H7 (cell line): Measurements from ENCODE around the gene ZCWPW1. TPM values are rescaled to one million over a fixed set of nuclear protein-coding genes. Genes with fewer than 3 reads are reported as not detected.
"Not testable (repeated sequence)": the region's sequence is repeated elsewhere in the genome, so short reads cannot be mapped to it uniquely, and the experiment has no call there.

Experiments used
- DNase-seq: peaks from one replicate; pipeline ENCODE4 v3.0.0; 2012
- H3K27me3 ChIP-seq: 2 replicates; pipeline ENCODE4 v1.6.0; 2011; ENCODE audit warnings: mild to moderate bottlenecking, low read length; ENCODE audit not compliant: control insufficient read depth, insufficient read depth
- H3K36me3 ChIP-seq: replicated peaks from 2 replicates; pipeline ENCODE4 v1.5.1; 2011; ENCODE audit warnings: low read length; ENCODE audit not compliant: control insufficient read depth, insufficient read depth
- H3K4me3 ChIP-seq: 2 replicates; pipeline ENCODE4 v1.5.1; 2011; ENCODE audit warnings: low read depth, mild to moderate bottlenecking, control low read depth, low read length, moderate library complexity; ENCODE audit not compliant: insufficient read depth
- total RNA-seq: library from RNA; depleted of rRNA; stranded (reverse); fragments of >200 nt; shearing (Covaris generic); gene quantifications from 2 replicates; pipeline ENCODE4 v1.2.3, GENCODE V29; 2014

The ZCWPW1 gene
- total RNA-seq, 1 experiment from 2014 or later, result 0.87 TPM

DNA sequence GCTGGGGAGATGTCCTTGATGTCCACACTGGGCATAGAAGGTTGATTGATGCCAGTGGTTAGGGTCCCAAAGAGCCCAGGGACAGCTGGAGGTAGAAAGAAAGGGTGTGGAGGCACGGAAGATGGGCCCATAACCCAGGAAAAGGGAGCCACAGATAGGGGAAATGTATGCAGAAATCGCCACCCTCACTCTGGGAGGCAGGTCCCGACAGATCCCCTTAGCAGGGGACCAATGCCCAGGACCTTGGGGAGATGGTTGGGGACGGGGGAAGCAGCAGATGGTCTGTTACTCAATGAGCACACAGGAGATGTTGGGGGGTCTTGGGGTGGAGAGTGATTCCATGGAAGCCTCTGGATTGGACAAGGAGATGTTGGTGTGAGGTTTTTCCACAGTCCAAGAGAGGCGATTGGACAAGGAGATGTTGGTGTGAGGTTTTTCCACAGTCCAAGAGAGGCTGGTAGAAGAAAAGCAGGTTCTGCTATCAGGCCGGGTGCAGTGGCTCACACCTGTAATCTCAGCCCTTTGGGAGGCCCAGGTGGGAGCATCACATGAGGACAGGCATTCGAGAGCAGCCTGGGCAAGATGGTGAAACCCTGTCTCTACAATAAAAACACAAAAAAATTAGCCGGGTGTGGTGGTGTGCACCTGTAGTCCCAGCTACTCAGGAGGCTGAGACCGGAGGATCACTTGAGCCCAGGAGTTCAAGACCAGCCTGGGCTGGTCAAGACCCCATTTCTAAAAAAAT lies 14.8 kb upstream of the ZCWPW1 start:
- H3K36me3 ChIP-seq, result no peaks in the 10 kb centered on the region

DNA sequence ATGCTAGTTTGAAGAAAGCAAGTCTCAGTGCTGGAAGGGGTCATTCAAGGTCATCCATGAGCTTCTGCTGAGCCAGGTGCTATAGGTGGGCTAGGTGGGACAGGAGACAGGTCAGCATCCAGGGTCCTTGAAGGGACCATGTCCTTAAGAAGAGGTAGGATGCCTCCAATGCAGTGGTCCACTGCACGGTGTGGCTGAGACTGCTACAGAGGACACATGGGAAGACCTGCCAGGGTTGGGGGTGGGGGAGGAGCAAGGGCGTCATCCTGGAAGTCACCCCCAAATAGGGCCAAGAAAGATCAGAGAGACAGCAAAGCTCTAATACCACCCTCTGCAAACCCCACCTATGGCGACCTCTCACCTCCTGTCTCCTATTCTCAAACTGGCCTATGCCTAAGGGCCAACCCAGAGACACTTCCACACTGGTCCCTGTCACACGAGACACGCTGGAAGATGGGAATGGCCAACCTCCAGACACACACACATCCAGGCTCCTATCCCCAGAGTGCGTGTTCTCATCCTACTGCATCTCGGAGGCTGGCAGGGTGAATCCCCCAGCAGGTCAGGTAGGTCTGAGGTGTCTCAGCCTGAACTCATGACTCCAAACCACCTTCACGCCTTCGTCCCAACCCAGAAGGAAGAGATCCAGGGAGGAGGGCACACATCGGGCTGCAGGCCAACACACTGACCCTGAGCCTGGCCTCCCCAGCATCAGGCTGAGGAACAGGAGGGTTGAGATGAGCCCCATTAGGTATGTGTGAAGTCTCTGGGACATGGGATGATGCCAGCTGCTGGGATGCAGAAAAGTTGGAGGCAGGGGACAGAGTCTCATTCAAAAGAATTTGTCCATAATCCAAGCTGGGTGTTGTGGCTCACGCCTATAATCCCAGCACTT lies 13.4 kb upstream of the ZCWPW1 start:
- Histone ChIP-seq H3K36me3 (no peaks in the 10 kb centered on the region), H3K4me3 (no peak overlapping the region), H3K27me3 (no peaks in the 10 kb centered on the region)
- no peak for DNase-seq

More for the DNA sequence above, 14.8 kb upstream of the ZCWPW1 start:
- H3K27me3 ChIP-seq, result no peaks in the 10 kb centered on the region
- no peak for DNase-seq
- H3K4me3 ChIP-seq, result no peak overlapping the region

DNA sequence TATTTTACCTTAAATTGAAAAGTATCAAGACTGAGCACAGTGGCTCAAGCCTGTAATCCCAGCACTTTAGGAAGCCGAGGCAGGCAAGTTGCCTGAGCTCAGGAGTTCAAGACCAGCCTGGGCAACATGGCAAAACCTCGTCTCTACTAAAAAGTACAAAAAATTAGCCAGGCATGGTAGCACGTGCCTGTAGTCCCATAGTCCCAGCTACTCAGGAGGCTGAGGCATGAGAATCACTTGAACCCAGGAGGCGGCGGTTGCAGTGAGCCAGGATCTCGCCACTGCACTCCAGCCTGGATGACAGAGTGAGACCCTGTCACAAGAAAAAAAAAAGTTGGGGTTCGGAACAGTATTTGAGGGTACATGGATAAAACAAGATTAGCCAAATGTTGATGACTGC lies 10.7 kb upstream of the ZCWPW1 start:
- H3K27me3 ChIP-seq, H3K36me3 ChIP-seq, DNase-seq, H3K4me3 ChIP-seq: not testable (repeated sequence)

DNA sequence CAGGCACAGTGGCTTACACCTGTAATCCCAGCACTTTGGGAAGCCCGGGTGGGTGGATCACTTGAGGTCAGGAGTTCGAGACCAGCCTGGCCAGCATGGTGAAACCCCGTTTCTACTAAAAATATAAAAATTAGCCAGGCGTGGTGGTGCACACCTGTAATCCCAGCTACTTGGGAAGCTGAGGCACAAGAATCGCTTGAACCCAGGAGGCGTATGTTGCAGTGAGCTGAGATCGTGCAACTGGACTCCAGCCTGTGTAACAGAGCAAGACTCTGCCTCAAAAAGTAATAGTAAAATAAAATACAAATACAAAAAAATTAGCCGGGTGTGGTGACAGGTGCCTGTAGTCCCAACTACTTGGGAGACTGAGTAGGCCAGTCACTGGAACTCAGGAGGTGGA lies 10.2 kb upstream of the ZCWPW1 start:
- H3K4me3 ChIP-seq, DNase-seq, H3K27me3 ChIP-seq, H3K36me3 ChIP-seq: not testable (repeated sequence)

DNA sequence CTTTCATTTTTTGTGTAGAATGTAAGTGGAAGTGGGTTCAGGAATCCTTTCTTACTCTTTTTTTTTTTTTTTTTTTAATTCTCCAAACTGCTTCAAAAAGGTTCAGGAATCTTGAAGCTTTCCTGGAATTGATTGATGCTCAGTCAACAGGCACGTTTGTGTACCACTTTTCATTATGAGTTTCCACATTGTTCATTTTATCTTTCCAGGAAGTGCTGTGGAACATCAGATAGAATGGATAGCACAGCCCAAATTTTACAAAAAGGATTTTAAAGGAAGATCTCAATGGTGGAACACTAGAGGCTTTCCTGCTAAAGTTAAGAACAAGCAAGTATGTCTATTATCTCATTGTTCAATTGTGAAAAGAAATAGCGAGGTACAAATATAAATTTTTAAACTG lies 9.7 kb upstream of the ZCWPW1 start:
- H3K27me3 ChIP-seq, result no peaks in the 10 kb centered on the region
- no peak for DNase-seq
- no peak overlapping the region for H3K4me3 ChIP-seq
- H3K36me3 ChIP-seq, result peaks cover 14% of the 10 kb centered on the region

DNA sequence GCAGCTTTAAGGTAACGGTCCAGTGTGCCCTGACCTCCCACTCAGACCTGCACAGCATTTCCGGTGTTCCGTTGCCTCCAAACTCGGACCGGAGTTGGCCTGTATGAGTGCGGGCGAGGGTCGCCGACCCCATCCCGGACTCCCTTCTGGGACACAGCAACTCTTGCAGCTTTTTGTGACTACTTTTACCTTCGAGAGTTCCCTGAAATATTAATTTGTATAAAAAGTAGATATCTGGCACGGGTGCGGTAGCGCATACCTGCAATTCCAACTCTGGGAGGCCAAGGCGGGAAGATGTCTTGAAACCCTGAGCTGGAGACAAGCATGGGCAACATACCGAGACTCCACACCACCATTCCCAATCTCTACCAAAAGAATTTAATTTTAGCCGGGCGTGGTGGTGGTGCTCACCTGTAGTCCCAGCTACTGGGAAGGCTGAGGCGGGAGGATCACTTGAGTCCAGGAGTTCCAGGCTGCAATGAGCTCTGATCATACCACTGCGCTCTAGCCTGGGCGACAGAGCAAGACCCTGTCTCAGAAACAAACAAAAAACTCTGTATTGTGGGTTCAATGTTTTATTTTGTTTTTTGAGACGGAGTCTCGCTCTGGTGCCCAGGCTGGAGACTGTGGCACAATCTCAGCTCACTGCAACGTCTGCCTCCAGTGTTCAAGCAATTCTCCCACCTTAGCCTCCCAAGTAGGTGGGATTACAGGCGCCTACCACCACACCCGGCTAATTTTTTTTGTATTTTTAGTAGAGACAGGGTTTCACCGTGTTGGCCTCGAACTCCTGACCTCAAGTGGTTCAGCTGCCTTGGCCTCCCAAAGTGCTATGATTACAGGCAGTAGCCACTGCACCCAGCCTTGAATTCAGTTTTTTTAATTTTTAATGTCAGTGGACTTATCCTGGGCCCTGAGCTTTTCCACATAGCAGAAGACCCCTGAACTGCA lies 8.9 kb upstream of the ZCWPW1 start:
- H3K27me3 ChIP-seq, result no peaks in the 10 kb centered on the region
- peaks cover 18% of the 10 kb centered on the region for H3K36me3 ChIP-seq
- H3K4me3 ChIP-seq, result no peak overlapping the region
- DNase-seq, result no peak

DNA sequence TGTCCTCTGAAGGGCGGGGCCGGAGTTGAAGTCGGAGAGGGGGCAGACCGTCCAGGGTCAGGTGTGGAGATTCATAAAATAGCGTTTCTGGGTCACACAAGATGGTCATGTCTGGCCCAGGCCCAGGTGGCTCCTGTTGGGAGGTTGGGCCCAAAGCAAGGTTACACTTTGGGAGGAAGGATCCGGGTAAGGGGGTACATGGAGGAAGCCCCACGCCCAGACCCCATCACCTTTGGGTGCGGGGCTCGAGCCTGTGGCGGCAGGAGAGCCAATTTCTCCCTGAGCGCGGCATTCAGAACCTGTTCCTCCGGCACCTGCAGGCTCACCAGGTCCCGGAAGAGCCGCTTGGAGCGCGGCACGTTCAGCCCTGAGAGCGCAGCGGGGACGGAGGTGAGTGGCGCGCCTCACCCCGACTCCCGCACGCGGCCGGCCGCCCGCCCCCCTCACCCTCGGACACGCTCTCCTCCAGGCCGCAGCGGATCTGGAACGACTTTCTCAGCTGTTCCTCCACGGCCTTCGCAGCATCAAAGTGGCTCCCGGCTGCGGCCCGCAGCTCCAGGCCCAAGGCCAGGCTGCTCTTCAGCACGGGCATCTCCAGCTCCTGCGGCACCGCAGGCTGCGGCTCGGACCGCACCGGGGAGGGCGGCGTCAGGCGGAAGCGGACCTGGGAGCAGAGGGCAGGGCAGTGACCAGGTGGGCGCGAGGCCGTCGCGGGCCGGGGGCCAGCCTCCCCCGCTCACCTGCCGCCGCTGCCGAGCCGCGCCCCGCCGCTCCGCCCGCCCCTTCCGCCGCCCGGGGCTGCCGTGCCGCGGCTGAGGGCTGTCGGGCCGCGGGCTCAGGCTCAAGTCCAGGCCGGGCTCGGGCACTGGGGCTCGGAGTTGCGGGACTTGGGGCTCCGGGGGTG lies 7.2 kb upstream of the ZCWPW1 start:
- peak overlapping the region; percentile 96 for H3K4me3 ChIP-seq
- peak; percentile 87 for DNase-seq
- H3K36me3 ChIP-seq, result peaks cover 25% of the 10 kb centered on the region
- H3K27me3 ChIP-seq, result no peaks in the 10 kb centered on the region

DNA sequence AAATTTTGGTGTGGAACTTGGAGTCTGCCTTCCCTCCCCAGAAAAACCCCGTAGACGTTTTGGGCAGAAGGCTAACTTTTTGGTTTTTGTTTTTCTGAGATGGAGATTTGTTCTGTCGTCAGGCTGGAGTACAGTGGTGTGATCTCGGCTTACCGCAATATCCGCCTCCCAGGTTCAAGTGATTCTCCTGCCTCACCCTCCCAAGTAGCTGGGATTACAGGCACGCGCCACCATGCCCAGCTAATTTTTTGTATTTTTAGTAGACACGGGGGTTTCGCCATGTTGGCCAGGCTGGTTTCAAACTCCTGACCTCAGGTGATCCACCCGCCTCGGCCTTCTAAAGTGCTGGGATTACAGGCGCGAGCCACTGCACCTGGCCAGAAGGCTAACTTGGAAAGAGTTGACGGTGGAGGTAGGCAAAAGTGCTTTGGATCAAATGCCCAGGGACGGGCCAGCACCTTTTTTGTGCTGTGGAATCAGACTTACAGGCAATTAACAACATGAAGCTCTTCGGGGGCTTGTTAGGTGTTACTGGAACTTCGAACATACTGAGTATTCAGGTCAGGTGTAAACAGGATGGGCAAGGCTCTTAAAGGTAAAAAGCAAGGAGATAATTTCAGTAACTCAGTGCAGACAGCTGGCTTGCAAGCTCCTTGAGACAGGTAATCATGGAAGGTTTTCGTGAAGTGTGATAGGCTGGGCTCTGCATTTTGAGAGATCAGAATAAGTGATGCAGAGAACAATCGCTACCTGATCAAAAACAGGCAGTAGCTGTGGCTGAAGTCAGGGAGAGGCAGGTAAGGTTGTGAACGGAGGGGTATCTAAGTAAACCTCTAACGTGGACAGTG lies 6.0 kb upstream of the ZCWPW1 start:
- H3K36me3 ChIP-seq, result peaks cover 25% of the 10 kb centered on the region
- H3K4me3 ChIP-seq, result peak overlapping the region; percentile 96
- DNase-seq, result no peak
- no peaks in the 10 kb centered on the region for H3K27me3 ChIP-seq

DNA sequence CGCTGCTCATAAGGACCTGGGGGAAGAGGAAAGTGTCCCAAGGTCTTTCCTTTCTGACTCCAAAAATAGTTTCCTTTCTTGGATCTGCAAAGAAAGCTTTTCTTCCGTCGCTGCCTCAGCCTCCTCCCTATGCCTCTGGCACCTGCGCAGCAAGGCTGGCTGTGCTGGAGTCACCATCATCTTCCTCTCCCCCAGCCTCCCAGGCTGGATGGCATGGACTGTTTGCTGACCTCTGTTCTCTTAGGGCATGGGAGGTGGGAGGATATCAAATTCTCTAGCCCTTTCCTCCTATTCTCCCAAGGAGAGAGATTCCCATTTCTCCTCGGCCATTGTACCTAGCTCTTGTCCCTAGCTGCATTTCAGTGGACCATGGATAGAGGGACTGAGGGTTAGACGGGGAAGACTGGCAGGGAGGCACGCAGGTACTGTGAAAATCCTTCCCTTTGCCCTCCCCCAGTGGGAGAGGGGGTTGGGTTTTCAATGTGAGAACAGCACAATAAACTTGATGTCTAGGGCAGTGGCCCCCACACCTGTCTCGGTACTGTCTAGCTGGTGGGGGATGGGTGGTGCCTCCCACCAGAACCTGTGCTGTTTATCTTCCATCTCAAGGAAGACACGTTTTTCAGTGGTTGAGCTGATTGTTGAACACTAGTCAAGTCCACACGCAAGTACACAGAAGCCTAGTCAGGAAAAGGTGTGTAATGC lies 5.2 kb upstream of the ZCWPW1 start:
- no peak overlapping the region for H3K4me3 ChIP-seq
- H3K36me3 ChIP-seq, result peaks cover 25% of the 10 kb centered on the region
- H3K27me3 ChIP-seq, result no peaks in the 10 kb centered on the region
- DNase-seq, result no peak

DNA sequence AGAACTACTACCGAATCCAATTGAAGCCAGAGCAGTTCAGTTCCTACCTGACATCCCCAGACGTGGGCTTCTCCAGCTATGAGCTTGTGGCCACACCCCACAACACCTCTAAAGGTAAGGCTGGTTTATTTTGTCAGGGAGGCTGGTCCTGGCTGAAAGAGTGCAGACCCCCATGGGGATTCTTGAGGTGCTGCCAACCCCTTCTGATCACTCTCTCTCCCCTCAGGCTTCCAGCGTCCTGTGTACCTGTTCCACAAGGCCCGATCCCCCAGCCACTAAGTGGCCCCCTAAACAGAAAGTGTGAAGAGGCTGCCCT lies 4.7 kb upstream of the ZCWPW1 start:
- Histone ChIP-seq H3K36me3 (peaks cover 25% of the 10 kb centered on the region), H3K4me3 (no peak overlapping the region), H3K27me3 (no peaks in the 10 kb centered on the region)
- DNase-seq, result no peak

DNA sequence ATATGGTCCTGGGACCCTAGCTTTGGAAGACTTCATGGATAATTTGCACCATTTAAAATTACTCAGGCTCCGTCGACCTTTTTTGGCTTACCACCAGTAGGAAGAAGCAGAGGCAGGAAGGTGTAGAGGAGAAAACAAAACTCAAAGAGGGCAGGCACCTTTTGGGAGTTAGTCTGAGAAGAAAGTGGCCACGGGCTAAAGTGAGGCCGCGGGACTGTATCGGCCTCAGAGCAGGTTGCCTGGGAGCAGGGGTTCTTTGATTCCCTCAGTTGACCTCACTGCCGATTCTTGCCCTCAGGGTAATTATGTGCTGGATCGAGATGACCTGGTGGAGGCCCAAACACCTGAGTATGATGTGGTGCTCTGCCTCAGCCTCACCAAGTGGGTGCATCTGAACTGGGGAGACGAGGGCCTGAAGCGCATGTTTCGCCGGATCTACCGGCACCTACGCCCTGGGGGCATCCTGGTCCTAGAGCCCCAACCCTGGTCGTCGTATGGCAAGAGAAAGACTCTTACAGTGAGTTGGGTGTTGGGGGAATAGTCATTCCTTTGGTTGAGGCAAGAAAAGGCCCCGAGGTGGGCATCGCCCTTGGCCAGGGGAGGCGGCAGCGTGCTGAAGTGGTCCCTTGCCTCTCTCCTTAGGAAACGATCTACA lies 4.2 kb upstream of the ZCWPW1 start:
- Histone ChIP-seq H3K4me3 (no peak overlapping the region), H3K36me3 (peaks cover 25% of the 10 kb centered on the region)
- DNase-seq, result peak; percentile 17

DNA sequence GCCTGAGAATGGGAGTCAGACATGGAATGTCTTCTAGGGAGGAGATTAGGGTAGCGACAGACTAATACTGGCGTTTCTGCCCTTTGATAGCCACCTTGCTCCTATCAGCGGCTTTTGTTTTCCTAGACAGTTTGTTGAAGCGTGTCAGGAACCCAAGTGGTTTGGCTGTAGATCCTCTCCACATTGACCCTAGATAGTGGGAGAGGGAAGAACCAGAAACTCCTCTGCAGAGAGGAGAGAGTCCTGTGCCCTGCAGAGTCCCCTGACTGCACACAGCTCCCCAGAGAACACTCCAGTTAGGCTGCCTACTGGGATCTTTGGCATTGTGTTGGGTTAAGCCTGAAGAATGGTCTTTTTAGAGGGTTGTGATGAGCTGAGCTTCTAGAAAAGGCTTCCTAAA lies 3.5 kb upstream of the ZCWPW1 start:
- Histone ChIP-seq H3K27me3 (peaks cover 5% of the 10 kb centered on the region), H3K4me3 (no peak overlapping the region), H3K36me3 (peaks cover 25% of the 10 kb centered on the region)
- no peak for DNase-seq

More for the DNA sequence above, 4.2 kb upstream of the ZCWPW1 start:
- peaks cover 2% of the 10 kb centered on the region for H3K27me3 ChIP-seq
